UCSD-AML1 (cell line): ENCODE data around the gene POU2F2.

Experiments used
- DNase-seq: peaks from one replicate; lab custom pipeline; 2025; ENCODE audit not compliant: unreplicated experiment; lab: John Stamatoyannopoulos, UW

POU2F2 gene

DNA sequence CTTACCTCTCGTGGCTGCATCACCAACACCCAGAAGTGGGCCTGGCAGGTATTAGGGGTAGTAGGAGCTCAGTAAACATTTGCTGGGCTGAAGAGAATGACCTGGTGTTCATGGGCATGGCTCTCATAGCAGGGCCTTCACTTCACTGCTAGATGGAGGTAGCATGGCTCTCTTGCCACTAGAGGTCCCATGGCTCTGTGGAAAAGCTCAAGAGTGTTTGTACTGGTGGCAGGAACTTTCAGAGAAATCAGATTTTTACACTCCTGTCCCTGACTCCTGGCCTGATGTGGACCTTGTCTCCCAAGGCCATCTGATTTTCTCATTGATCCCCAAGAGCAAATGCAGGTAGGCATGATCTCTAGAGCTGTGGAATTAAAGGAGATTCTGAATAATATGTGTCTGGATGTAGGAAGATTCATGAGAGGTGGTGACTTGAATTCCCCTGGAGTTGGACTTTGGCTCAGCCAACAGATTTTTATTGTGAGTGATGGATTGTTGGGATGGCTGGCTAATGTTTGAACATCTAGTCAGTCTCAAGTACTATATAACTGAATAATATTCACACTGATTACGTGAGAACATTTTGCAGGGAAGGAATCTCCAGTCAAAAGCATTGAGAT lies 50.6 kb downstream of the POU2F2 start:
- peak; percentile 23 for DNase-seq

DNA sequence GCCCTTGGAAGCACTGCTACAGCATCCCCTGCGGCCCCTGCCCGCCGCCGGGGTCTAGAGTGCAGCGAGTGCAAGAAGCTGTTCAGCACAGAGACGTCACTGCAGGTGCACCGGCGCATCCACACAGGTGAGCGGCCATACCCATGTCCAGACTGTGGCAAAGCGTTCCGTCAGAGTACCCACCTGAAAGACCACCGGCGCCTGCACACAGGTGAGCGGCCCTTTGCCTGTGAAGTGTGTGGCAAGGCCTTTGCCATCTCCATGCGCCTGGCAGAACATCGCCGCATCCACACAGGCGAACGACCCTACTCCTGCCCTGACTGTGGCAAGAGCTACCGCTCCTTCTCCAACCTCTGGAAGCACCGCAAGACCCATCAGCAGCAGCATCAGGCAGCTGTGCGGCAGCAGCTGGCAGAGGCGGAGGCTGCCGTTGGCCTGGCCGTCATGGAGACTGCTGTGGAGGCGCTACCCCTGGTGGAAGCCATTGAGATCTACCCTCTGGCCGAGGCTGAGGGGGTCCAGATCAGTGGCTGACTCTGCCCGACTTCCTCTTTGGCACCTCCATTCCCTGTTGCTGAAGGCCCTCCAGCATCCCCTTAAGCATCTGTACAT lies 51.4 kb downstream of the POU2F2 start:
- no peak for DNase-seq

DNA sequence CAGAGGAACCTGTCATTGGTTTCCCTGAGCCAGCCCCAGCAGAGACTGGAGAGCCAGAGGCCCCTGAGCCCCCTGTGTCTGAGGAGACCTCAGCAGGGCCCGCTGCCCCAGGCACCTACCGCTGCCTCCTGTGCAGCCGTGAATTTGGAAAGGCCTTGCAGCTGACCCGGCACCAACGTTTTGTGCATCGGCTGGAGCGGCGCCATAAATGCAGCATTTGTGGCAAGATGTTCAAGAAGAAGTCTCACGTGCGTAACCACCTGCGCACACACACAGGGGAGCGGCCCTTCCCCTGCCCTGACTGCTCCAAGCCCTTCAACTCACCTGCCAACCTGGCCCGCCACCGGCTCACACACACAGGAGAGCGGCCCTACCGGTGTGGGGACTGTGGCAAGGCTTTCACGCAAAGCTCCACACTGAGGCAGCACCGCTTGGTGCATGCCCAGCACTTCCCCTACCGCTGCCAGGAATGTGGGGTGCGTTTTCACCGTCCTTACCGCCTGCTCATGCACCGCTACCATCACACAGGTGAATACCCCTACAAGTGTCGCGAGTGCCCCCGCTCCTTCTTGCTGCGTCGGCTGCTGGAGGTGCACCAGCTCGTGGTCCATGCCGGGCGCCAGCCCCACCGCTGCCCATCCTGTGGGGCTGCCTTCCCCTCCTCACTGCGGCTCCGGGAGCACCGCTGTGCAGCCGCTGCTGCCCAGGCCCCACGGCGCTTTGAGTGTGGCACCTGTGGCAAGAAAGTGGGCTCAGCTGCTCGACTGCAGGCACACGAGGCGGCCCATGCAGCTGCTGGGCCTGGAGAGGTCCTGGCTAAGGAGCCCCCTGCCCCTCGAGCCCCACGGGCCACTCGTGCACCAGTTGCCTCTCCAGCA lies 52.1 kb downstream of the POU2F2 start:
- DNase-seq, result no peak

DNA sequence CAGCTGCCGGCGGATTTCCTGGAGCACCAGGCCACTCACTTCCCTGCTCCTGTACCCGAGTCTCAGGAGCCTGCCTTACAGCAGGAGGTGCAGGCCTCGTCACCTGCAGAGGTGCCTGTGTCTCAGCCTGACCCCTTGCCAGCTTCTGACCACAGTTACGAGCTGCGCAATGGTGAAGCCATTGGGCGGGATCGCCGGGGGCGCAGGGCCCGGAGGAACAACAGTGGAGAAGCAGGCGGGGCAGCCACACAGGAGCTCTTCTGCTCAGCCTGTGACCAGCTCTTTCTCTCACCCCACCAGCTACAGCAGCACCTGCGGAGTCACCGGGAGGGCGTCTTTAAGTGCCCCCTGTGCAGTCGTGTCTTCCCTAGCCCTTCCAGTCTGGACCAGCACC lies 53.0 kb downstream of the POU2F2 start:
- no peak for DNase-seq

DNA sequence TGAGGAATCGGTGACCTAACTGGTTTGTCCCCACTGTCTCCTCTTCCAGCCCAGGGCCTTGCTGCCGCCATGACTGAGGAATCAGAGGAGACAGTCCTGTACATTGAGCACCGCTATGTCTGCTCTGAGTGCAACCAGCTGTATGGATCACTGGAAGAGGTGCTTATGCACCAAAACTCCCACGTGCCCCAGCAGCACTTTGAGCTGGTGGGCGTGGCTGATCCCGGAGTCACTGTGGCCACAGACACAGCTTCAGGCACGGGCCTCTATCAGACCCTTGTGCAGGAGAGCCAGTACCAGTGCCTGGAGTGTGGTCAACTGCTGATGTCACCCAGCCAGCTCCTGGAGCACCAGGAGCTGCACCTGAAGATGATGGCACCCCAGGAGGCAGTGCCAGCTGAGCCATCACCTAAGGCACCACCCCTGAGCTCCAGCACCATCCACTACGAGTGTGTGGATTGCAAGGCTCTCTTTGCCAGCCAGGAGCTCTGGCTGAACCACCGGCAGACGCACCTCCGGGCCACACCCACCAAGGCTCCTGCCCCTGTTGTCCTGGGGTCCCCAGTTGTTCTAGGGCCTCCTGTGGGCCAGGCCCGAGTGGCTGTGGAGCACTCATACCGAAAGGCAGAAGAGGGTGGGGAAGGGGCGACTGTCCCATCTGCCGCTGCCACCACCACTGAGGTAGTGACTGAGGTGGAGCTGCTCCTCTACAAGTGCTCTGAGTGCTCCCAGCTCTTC lies 53.5 kb downstream of the POU2F2 start:
- no peak for DNase-seq

DNA sequence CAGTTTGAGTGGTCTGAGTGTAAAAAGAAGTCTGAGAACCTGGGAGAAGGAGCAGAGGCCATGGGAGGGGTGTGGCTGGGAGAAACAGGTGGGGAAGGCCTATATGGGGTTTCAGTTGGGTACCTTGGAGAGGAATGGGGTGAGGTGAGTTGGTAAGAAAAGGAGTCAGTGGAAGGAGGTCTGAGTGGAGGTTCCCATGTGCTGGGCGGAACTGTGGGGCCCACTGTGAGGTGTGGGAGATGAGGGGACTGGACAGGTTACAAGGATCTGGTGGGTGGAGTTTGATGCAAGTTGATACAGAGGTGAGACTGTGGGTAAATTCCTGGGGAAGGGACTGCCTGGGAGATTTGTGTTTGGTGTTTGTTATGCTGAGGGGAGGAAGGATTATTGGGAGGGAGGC lies 54.2 kb downstream of the POU2F2 start:
- no peak for DNase-seq

DNA sequence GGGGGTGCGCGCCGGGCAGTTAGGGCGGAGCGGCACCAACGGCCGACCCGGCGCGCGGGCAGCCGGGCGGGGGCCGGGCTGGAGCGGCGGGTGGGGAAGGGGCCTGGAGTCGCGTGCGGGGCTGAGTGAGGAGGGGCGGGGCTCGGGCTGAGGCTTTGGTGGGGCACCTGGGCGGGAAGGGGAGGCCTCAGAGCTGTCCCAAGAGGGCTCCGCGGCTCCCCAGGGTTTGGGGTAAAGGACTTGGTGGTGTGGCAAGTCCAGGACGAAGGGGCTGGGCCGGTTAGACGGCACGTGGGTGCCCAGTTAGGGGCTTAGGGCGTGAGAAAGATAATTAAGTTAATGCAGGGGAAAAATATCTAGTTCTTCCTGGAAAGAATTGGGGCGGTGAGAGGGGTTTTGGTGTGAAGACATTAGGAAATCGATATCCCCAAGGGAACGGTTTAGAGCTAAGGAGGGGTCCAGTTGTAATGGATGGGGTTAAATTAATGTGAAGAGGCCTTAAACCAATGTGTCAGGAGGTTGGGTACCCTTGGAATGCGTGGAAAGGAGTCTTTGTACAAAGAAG lies 55.8 kb downstream of the POU2F2 start:
- DNase-seq, result no peak

DNA sequence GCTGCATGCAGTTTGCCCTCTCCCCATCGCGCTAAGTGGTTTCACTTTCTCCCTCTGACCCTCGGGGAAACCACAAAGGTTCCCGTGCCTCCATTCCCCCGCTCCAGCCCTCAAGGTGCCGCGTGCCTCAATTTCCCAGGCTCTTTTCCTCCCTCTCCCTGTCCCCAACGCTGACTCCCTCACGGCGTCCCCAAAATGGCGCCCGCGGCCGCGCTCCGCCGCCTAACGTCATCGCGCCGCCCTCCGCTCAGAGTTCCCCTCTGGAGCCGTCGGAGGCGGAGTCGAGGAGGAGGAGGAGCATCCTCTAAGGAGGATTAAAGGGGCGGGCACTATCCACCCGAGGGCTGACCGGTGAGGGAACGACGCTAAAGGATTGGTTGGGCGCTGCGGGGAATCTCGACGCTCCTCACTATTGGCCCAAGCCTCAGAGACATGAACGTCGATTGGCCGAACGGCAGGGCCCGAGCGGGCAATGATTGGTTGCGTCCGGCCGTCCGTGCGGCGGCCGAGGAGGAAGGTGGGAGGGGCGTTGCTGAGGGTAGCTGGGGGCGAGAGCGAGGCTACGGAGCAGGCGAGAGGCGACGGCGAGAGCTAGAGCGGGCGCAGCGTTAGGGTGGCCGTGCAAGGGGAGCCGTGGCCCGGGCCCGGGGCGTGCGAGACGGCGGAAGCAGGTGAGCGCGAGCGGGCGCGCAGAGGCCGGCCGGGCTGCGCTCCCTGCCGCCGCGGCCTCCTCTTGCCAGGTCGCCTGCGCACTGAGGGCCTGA lies 56.4 kb downstream of the POU2F2 start, which contains the start of gene ZNF574:
Gene ZNF574, plus strand, starts transcription at position 551 of the 764 bp plus-strand sequence. CDS start 2,441 bp downstream, outside the sequence.
- DNase-seq, result peak; percentile 99

DNA sequence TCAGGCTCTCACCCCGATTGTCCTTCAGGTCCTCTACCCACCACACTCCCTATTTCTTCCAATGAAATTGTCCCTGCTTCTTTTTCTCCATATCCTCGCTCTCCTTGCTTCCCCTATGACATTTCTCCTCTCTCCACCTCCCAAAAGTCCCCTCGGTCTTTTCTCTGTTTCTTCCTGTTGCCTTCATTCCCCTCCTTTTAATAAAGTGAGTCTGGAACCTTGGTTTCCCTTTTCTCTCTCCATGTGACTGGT lies 57.0 kb downstream of the POU2F2 start:
- DNase-seq, result no peak

DNA sequence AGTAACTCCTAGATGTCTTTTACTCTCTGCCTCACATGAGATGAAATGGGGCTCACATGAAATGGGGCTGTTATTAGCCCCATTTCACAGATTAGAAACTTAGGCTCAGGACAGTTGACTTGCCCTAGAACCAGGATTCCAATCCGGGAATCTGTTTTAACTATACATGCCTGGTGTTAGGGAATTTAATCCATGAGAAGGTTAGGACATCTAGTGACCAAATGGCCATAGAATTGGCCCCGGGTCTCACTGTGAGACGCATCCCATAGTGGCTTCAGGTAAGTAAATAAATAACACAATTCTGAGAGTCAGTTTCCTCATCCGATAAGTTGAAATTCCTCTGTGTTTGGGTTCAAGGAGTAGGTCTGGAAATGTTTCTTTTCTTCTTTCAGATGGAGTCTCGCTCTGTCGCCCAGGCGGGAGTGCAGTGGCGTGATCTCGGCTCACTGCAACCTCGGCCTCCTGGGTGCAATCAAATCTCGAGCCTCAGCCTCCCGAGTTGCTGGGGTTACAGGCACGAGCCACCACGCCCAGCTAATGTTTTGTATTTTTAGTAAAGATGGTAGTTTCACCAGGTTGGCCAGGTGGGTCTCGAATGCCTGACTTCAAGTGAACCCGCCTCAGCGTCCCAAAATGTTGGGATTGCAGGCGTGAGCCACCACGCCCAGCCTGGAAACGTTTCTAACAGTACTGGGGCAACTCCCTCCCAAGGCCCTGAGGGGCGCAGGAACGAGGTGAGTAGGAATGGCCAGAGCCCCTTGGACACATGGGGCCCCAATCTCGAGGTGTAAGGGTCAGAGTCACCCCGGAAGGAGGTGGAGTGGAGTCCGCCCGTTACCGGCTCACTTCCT lies 57.5 kb downstream of the POU2F2 start:
- peak; percentile 28 for DNase-seq

DNA sequence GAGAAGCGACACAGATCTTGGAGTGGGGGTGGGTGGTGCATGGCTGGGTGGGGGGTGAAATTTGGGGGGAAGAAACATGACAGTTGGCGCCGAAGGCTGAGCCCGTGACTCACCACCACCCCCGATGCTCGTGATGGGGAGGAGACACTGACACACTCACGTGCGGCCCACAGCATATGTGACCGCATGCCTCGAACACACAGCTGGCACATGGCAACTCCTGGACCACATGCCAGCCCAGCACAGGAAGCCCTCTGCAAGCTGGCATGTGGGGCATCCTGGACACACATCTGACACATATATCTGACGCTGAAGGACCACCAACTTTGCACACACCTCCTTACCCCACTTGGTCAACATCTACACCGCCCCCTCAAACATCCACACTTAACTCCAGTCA lies 61.0 kb downstream of the POU2F2 start:
- no peak for DNase-seq

DNA sequence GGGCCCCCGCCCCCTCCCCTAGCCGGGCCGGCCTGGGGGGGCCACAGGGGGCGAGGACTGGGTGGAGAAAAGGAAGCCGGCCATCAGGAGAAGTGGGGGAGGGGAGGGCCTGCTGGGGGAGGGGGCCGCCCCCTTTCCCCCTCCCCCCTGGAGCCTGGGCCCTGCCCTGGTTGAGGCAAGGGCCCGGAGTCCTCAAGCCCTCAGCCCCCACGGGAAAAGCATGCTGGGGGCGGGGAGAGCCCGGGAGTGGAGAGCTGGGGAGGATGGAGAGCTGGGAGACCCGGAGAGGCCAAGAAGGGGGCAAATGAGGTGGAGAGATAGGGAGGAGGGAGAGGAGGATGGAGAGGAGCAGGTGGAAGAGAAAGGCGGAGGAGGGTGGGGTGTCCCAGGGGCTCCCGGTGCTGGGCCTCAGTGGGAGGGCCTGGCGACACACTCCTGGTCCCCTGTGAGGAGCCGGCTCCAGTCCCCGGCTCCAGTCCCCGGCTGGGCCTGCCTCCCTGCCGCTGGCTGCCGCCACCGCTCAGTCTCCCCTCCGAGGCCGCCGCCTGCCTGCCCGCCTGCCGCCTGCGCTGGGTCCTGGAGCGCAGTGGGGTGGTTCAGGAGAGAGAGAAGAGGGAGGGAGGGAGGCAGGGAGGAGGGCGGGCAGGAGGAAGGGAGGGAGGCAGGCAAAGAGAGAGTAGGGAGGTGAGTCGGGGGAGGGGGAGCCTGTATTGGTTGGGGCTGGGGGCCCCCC lies 62.5 kb downstream of the POU2F2 start, which contains the start of gene GRIK5:
Gene GRIK5, minus strand, starts transcription at position 588 of the 733 bp plus-strand sequence. CDS start 4,436 bp downstream, outside the sequence.
- peak; percentile 47 for DNase-seq

DNA sequence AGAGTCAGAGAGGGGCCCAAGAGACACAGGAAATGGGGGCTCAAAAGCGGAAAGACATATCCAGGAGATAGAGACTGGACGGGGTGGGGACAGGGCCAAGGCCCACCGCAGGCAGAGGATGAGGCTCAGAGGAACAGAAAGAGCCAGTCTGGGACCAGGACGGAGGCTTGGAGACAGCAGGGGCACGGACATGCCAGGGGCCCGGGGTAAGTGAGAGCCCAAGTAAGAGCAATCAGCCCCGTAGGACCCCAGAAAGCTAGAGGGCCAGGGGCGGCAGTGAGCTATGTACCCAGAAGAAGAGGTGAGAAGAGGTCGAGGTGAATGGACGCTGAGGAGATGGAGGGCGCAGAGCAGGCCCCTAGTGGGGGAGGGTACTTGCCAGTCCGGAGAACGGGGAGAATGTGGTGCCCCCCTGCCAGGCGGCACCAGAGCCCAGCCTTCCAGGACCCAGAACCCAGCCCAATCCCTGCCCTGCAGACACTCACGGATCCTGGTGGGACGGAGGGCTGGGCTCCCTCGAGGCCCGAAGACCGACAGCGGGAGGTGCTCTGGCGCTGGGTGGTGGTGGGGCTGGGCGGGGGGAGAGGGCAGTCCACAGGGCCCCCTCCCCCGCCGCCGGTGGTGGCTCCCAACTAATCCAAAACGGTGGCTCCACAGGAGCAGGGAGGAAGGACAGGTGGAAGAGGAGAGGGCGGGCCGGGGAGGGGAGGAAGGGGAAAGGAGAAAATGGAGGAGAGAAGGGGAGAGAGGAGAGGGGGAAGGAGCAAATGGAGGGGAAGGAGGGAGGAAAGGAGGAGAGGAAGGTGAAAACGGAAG lies 63.3 kb downstream of the POU2F2 start:
- peak; percentile 46 for DNase-seq

DNA sequence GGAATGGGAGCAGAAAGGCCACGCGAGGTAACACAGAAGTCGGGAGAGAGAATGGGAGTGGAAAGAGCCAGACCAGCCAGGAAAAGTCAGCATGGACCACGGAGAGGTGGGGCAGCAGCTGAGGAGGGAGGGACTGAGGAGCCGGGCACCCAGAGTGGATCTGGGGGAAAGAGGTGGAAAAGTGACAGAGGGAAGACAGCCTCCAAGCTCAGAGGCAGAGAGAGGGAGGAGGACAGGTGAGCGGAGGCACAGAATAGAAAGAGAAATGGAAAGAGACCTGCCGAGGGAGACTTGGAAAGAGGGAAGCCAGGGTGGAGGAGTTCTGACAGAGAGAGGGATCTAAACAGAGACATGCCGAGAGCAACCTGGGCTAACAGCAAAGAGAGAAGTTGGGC lies 63.9 kb downstream of the POU2F2 start:
- no peak for DNase-seq

DNA sequence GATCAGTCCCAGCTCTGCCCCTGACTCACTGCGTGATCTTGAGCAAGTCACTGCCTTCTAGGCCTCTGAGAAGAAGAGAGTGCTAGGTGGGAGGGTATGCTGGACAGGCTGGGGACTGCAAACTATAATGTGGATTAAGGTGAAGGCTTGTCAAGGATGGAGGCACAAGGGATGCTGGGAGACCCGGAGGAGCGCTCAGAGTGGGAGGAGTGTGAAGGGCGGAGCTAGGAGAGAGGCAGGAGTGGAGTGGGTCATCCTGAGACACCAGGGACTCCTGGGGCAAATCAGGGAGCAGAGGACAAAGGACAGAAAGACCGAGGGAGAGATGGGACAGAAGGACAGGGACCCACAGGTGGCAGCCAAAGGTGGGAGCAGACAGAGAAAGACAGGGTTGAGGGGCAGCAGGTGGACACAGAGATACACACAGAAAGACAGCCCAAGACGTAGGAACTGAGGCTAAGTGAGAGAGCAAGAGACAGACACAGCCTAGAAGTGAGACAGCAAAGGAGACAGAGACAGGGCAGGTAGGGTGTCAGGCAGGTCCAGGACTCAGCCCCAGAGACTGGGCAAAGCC lies 64.8 kb downstream of the POU2F2 start:
- DNase-seq, result no peak

DNA sequence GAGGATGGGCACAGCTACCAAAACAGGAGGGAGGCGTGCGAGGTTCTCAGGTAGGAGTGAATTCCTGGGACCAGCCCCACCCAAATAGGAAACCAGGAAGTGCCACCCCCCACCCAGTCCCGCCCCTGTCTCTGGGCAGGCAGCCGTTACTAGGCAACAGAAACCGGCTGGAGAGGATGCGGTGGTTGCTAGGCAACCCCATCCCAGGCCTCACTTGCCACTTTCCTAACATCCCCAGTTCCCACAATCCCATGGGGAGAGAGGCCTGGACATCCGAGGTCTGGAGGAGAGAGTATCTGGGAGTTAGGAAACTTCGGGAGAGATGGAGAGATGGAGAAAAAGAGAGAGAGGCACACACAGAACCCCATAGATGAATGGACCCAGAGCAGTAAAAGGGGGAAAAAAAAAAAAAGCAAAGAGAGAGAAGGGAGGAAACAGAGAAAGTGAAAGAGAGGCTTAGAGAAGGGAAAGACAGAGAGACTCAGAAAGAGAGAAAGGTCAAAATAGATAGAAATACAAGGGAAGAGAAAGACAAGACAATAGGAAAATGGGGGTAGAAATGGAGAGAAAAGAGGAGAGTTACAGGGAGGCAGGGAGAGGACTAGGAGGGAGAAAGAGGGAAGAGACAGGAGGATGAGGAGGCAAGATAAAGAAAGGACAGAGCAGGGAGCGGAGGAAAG lies 66.0 kb downstream of the POU2F2 start:
- no peak for DNase-seq

DNA sequence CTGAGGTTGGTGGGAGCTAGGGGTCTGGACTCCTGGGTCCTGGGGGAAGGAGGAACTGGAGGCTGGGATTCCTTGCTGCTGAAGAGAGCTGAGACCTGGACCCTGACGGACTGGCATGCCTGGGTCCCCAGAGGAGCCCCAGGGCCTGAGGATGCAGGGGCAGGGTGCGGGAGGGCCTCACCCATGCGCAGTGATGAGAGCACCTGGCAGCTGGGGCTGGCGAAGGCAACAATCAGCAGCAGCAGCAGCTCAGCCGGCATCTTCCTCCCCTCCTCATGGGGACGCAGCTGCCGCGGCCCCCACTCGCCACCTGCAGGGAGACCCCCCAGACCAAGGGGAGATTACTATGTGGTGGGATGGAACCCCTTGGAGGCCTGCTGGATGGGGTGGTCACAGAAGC lies 66.7 kb downstream of the POU2F2 start:
- DNase-seq, result no peak
